GM10266 (cell line): ENCODE measurements around the gene DMD.

Experiments
- DNase-seq: peaks from one replicate; pipeline ENCODE4 v3.0.0; 2012; ENCODE audit errors: extremely low spot score
- TF ChIP-seq, protein P1 (sequence below): IDR thresholded peaks from 2 replicates; pipeline ENCODE4 v1.5.1; 2012; ENCODE audit warnings: mild to moderate bottlenecking, low read depth; ENCODE audit not compliant: control insufficient read depth, insufficient read depth; ENCODE audit errors: missing control alignments

DMD gene

GRCh38 chrX:31551913-31552312 is 1659.4 kb downstream of the DMD start:
- DNase-seq: no peak
- TF ChIP-seq, protein P1, sequence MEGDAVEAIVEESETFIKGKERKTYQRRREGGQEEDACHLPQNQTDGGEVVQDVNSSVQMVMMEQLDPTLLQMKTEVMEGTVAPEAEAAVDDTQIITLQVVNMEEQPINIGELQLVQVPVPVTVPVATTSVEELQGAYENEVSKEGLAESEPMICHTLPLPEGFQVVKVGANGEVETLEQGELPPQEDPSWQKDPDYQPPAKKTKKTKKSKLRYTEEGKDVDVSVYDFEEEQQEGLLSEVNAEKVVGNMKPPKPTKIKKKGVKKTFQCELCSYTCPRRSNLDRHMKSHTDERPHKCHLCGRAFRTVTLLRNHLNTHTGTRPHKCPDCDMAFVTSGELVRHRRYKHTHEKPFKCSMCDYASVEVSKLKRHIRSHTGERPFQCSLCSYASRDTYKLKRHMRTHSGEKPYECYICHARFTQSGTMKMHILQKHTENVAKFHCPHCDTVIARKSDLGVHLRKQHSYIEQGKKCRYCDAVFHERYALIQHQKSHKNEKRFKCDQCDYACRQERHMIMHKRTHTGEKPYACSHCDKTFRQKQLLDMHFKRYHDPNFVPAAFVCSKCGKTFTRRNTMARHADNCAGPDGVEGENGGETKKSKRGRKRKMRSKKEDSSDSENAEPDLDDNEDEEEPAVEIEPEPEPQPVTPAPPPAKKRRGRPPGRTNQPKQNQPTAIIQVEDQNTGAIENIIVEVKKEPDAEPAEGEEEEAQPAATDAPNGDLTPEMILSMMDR: no peak

DNA sequence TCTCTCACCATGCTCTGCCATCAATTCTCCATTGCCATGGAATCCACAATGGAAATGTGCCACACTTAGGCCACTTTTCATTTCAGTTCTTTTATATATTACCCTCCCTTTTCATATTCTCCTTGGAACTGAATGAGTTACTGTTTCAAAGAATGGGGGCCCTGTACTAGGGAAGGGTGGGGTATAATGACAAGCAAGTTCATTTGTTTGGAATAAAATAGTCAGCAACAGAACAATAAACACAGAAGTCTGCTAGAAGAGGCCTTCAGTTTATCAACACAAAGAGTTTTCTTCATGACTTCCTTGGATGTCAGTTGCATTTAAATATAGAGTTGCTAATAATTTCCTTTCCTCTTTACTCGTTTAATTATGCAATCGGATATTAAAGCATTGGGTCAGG is 1661.2 kb downstream of the DMD start:
- TF ChIP-seq, protein P1: no peak
- no peak for DNase-seq

GRCh38 chrX:31547816-31548215 is 1663.5 kb downstream of the DMD start:
- DNase-seq: no peak
- TF ChIP-seq, protein P1: no peak

- no peak for DNase-seq
- TF ChIP-seq, protein P1: no peak
Observed at GRCh38 chrX:31547416-31547815, 1663.9 kb downstream of the DMD start.

- TF ChIP-seq, protein P1: no peak
- DNase-seq: no peak
Observed at GRCh38 chrX:31546126-31546525, 1665.2 kb downstream of the DMD start.

DNA sequence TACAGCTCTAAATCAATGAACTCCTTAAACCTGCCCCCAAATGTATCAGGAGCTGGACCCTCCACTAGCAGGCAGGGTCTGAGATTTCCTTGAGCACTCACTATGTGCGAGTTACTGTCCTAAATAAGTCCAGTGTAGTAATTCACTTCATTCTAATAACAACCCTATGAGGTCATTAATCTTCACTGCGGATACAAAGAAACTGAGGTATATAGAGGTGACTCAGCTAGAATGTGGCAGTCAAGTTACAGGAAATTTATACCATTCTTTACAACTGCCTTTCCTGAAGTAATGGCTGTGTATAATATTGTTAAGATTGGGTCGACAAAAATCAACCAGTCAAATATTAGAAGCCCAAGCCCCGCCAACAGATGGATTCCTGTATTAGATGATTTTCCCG is 1665.6 kb downstream of the DMD start:
- DNase-seq: no peak
- TF ChIP-seq, protein P1: no peak

- no peak for DNase-seq
Observed at GRCh38 chrX:31545191-31545590, 1666.2 kb downstream of the DMD start.

More at GRCh38 chrX:31545191-31545590, 1666.2 kb downstream of the DMD start:
- TF ChIP-seq, protein P1: no peak
